ENCODE measurements around the gene CLCN1.

- TF ChIP-seq CTCF (IDR thresholded peaks at IDR 0.05) (no peak), EZH2 (IDR thresholded peaks at IDR 0.05) (no peak), EZH2phosphoT487 (IDR thresholded peaks at IDR 0.05) (no peak)
Observed at GRCh38 chr7:143381427-143382125, 65.7 kb downstream of the CLCN1 start.
